Activated T-cell treated with anti-CD3 and anti-CD28 coated beads, Interleukin-2, amount 50 U/mL, for 24 hours (primary cell): ENCODE data around the gene SLC26A1.

ENCODE experiments used
- DNase-seq: peaks from one replicate; pipeline ENCODE4 v3.0.0-alpha.2; 2020
- H3K27ac Mint-ChIP-seq: 2 replicates; pipeline ENCODE4 v1.8.0; 2020; ENCODE audit warnings: mild to moderate bottlenecking, mixed read lengths
- H3K27me3 Mint-ChIP-seq: 2 replicates; pipeline ENCODE4 v1.8.0; 2020; ENCODE audit warnings: mixed read lengths
- H3K36me3 Mint-ChIP-seq: 2 replicates; pipeline ENCODE4 v1.8.0; 2020; ENCODE audit warnings: low read depth, mixed read lengths
- H3K4me1 Mint-ChIP-seq: 2 replicates; pipeline ENCODE4 v1.8.0; 2020; ENCODE audit warnings: low read depth, mixed read lengths
- H3K4me3 Mint-ChIP-seq: 2 replicates; pipeline ENCODE4 v1.8.0; 2020; ENCODE audit warnings: mild to moderate bottlenecking, moderate library complexity, mixed read lengths
- H3K9me3 Mint-ChIP-seq: 2 replicates; pipeline ENCODE4 v1.8.0; 2020; ENCODE audit warnings: mixed read lengths

Gene SLC26A1

DNA sequence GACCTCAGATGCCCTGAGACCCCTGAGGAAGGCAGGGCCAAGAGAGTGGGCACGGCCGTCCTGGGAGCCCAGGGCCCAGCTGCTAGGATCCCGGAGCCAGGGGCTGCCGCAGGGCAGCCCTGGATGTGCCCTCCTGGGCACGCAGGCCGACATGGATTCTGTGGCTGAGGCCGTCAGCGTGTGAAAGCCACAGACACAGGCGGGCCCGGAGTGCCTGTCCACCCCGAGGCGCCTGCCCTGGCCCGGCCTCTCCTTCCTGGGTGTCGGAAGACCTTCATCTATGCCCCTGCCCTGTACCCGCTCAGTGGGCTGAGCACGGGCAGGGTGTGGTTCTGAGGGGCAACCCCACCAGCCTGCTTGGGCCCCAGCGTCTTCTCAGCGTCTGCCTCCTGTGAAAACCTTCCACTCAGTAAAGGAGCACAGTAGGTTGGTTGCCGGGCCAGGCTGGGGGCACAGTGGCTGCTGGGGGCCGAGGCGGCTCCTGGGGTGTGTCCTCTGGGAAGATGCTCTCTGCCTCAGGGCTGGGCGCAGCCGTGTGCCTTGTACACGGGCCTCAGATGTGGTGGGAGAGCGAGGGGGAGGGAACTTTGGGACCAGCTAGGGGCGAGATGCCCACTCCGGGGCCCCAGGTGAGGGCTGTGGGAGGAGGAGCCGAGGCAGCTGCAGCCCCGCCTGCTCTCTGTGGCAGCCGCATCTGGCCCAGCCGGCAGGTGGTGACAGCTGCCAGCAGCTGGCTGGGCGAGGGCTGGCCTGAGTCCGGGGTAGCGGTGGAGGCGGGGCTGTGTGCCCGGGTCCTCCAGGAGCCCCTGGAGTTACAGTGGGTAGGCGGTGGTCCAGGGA is 39.0 kb upstream of the SLC26A1 start:
- H3K4me3 Mint-ChIP-seq, result no peak overlapping the region
- H3K27me3 Mint-ChIP-seq, result no peaks in the 10 kb centered on the region
- DNase-seq, result no peak
- no peaks in the 10 kb centered on the region for H3K36me3 Mint-ChIP-seq
- H3K4me1 Mint-ChIP-seq, result no peaks in the 10 kb centered on the region
- H3K9me3 Mint-ChIP-seq, result no peaks in the 10 kb centered on the region
- no peak overlapping the region for H3K27ac Mint-ChIP-seq

DNA sequence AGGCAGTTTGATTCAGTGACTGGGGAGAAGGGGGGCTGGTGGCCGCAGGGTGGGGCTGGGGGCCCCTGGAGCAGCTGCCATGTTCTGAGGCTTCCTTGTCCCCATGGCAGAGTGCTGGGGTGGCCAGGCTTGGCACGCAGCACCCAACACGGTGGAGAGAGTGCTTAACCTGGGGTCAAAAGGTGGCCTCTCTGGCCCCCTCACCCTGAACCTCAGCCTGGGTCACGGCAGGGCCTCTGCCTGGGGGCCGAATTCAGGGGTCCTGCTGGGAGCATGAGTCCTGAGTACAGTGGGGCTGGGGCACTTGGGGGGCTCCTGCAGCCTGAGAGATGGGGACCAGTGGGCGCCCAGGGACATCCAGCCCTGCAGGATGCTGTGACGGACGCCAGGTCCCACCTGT is 38.1 kb upstream of the SLC26A1 start:
- Mint-ChIP-seq H3K4me3 (no peak overlapping the region), H3K27me3 (no peaks in the 10 kb centered on the region), H3K9me3 (no peaks in the 10 kb centered on the region)

GRCh38 chr4:1030559-1030958 is 37.4 kb upstream of the SLC26A1 start:
- Mint-ChIP-seq H3K4me3 (no peak overlapping the region), H3K4me1 (peaks cover 6% of the 10 kb centered on the region), H3K9me3 (no peaks in the 10 kb centered on the region), H3K27ac (no peak overlapping the region), H3K27me3 (no peaks in the 10 kb centered on the region), H3K36me3 (peaks cover 6% of the 10 kb centered on the region)
- no peak for DNase-seq

More for the DNA sequence above, 38.1 kb upstream of the SLC26A1 start:
- no peak for DNase-seq
- no peaks in the 10 kb centered on the region for H3K36me3 Mint-ChIP-seq
- no peaks in the 10 kb centered on the region for H3K4me1 Mint-ChIP-seq
- no peak overlapping the region for H3K27ac Mint-ChIP-seq

DNA sequence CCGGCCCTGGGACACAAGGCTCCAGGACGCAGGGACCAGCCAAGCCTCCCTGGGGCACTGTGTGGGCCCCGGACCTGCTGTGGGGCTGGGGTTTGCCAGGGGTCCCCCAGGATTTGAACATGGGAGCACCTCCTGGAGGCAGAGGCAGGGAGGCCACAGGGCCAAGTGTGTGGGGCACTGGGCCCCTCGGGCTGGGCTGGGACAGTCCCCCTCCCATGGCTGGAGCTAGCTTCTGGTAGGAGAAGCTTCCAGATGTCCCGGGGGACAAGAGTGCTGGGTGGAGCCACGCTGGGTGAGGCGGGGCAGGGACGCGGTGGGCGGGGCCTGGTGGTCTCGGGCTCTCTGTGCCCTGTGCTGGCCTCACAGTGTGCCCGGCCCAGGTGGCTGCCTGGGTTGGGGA is 36.8 kb upstream of the SLC26A1 start:
- H3K4me1 Mint-ChIP-seq, result peaks cover 7% of the 10 kb centered on the region
- H3K27ac Mint-ChIP-seq, result no peak overlapping the region
- no peaks in the 10 kb centered on the region for H3K27me3 Mint-ChIP-seq
- H3K36me3 Mint-ChIP-seq, result peaks cover 11% of the 10 kb centered on the region
- no peak overlapping the region for H3K4me3 Mint-ChIP-seq
- H3K9me3 Mint-ChIP-seq, result no peaks in the 10 kb centered on the region
- DNase-seq, result no peak

GRCh38 chr4:1029529-1029928 is 36.3 kb upstream of the SLC26A1 start:
- Mint-ChIP-seq H3K9me3 (no peaks in the 10 kb centered on the region), H3K27me3 (no peaks in the 10 kb centered on the region), H3K4me3 (no peak overlapping the region), H3K27ac (no peak overlapping the region), H3K4me1 (peaks cover 7% of the 10 kb centered on the region), H3K36me3 (peaks cover 14% of the 10 kb centered on the region)
- DNase-seq, result no peak

- no peaks in the 10 kb centered on the region for H3K9me3 Mint-ChIP-seq
- H3K4me3 Mint-ChIP-seq, result no peak overlapping the region
- peaks cover 7% of the 10 kb centered on the region for H3K4me1 Mint-ChIP-seq
- DNase-seq, result no peak
- H3K27me3 Mint-ChIP-seq, result no peaks in the 10 kb centered on the region
- H3K27ac Mint-ChIP-seq, result no peak overlapping the region
- peaks cover 19% of the 10 kb centered on the region for H3K36me3 Mint-ChIP-seq
Observed at GRCh38 chr4:1028574-1029220, 35.5 kb upstream of the SLC26A1 start.

GRCh38 chr4:1027915-1028238 is 34.7 kb upstream of the SLC26A1 start:
- no peaks in the 10 kb centered on the region for H3K9me3 Mint-ChIP-seq
- no peak overlapping the region for H3K4me3 Mint-ChIP-seq
- peaks cover 20% of the 10 kb centered on the region for H3K36me3 Mint-ChIP-seq
- no peak for DNase-seq
- no peak overlapping the region for H3K27ac Mint-ChIP-seq
- no peaks in the 10 kb centered on the region for H3K27me3 Mint-ChIP-seq
- peaks cover 7% of the 10 kb centered on the region for H3K4me1 Mint-ChIP-seq

DNA sequence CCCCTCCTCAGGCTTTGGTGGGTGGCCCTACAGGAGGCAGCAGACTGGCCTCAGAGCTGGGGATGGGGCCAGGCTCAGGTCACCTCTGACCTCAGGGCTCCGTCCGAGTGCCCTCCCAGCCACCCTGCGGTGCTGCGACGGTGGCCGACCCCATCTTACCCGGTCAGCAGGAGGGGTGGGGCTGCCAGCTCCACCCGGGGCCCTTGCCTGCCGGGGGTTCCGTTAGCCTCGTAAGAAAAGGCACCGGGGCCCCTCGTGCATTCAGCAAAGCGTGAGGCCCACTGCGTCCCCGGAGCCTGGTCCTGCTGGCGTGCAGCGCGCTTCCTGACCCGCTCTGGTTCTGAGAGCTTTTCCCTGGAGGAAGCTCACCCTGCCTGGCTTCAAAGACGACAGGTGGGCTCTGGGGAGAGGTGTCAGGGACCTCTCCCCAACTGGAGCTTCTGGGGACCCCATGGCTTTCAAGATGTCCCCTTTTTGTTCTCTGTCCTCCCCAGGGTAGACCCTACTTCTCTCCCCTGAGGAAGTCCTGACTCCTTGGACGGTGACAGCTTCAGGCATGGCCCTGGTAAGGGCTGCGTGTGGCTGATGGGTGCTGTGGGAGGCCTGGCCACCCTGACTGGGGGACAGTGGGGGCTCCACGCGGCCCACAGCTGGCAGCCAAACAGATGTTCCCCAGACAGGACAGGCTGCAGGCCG is 34.2 kb upstream of the SLC26A1 start:
- H3K9me3 Mint-ChIP-seq, result no peaks in the 10 kb centered on the region
- H3K4me1 Mint-ChIP-seq, result peaks cover 7% of the 10 kb centered on the region
- no peak overlapping the region for H3K4me3 Mint-ChIP-seq
- no peak for DNase-seq
- no peak overlapping the region for H3K27ac Mint-ChIP-seq
- H3K27me3 Mint-ChIP-seq, result no peaks in the 10 kb centered on the region
- peaks cover 20% of the 10 kb centered on the region for H3K36me3 Mint-ChIP-seq

- H3K27me3 Mint-ChIP-seq, result no peaks in the 10 kb centered on the region
- no peak overlapping the region for H3K27ac Mint-ChIP-seq
- H3K9me3 Mint-ChIP-seq, result no peaks in the 10 kb centered on the region
- H3K4me1 Mint-ChIP-seq, result peaks cover 7% of the 10 kb centered on the region
- no peak overlapping the region for H3K4me3 Mint-ChIP-seq
- peaks cover 20% of the 10 kb centered on the region for H3K36me3 Mint-ChIP-seq
- peak; percentile 69 for DNase-seq
Observed at GRCh38 chr4:1026115-1026514, 32.9 kb upstream of the SLC26A1 start.

DNA sequence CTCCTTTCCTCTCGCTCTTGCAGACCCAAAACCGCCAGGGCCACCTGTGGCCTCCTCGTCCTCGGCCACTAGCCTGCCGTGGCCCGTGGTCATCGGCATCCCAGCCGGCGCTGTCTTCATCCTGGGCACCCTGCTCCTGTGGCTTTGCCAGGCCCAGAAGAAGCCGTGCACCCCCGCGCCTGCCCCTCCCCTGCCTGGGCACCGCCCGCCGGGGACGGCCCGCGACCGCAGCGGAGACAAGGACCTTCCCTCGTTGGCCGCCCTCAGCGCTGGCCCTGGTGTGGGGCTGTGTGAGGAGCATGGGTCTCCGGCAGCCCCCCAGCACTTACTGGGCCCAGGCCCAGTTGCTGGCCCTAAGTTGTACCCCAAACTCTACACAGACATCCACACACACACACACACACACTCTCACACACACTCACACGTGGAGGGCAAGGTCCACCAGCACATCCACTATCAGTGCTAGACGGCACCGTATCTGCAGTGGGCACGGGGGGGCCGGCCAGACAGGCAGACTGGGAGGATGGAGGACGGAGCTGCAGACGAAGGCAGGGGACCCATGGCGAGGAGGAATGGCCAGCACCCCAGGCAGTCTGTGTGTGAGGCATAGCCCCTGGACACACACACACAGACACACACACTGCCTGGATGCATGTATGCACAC is 31.8 kb upstream of the SLC26A1 start:
- H3K36me3 Mint-ChIP-seq, result peaks cover 20% of the 10 kb centered on the region
- H3K27ac Mint-ChIP-seq, result no peak overlapping the region
- H3K9me3 Mint-ChIP-seq, result no peaks in the 10 kb centered on the region
- H3K4me1 Mint-ChIP-seq, result peaks cover 7% of the 10 kb centered on the region
- no peaks in the 10 kb centered on the region for H3K27me3 Mint-ChIP-seq
- no peak overlapping the region for H3K4me3 Mint-ChIP-seq
- DNase-seq, result no peak

DNA sequence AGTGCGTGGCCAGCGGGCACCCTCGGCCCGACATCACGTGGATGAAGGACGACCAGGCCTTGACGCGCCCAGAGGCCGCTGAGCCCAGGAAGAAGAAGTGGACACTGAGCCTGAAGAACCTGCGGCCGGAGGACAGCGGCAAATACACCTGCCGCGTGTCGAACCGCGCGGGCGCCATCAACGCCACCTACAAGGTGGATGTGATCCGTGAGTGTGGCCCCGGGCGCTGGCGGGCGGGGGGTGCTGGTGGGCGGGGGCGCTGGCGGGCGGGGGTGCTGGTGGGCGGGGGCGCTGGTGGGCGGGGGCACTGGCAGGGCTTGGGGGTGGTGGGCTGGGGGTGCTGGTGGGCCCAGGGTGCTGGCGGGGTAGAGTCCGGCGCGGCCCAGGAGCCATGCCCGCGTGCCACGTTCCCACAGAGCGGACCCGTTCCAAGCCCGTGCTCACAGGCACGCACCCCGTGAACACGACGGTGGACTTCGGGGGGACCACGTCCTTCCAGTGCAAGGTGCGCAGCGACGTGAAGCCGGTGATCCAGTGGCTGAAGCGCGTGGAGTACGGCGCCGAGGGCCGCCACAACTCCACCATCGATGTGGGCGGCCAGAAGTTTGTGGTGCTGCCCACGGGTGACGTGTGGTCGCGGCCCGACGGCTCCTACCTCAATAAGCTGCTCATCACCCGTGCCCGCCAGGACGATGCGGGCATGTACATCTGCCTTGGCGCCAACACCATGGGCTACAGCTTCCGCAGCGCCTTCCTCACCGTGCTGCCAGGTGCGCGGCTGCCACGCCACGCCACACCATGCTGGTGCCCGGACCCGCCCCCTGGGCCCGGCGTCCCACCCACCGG is 30.9 kb upstream of the SLC26A1 start:
- Mint-ChIP-seq H3K4me1 (peaks cover 7% of the 10 kb centered on the region), H3K4me3 (no peak overlapping the region), H3K9me3 (no peaks in the 10 kb centered on the region), H3K27ac (no peak overlapping the region), H3K36me3 (peaks cover 20% of the 10 kb centered on the region), H3K27me3 (no peaks in the 10 kb centered on the region)
- DNase-seq, result no peak

DNA sequence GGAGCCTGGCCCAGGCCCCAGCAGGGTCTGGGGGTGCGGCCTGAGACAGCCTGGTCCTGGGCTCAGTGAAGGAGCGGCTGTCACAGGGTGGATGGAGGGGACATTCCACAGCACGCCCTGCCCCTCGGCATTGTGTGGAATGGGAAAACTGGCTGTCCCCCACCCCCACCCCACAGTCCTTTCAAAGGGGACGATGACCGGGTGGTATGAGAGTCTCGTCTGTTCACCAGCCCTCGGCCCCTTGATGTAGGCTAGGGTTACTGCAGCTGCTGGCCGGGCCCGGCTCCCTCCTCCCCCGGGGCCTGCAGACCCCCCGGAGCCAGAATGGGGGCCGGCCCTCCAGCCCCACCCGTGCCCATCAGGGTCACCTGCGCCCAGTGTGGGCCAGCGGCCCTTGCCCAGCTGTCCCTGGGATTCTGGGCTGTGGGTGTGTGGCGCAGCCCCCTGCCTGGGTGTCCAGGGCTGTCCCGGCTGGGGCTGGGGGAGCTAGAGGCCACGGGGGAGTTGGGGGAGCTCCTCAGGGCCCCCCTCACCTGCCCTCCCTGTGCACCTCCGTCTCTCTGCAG is 30.0 kb upstream of the SLC26A1 start:
- Mint-ChIP-seq H3K27ac (no peak overlapping the region), H3K9me3 (no peaks in the 10 kb centered on the region), H3K4me1 (peaks cover 7% of the 10 kb centered on the region), H3K4me3 (no peak overlapping the region), H3K36me3 (peaks cover 20% of the 10 kb centered on the region), H3K27me3 (no peaks in the 10 kb centered on the region)
- no peak for DNase-seq

DNA sequence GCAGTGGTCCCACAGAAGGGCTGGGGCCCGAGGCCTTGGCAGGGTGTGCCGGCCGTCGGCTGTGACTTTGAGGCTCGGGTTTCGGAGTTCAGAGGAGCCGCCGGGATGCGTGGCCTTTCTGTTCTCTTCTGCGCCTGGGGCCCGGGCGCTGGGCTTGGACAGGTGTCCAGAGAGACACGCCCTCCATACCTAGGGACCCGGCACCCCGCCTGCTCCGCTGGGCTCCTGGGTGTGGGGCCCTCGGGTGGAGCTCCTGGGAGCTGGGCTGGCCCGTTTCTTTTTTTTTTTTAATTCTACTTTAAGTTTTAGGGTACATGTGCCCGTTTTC is 29.5 kb upstream of the SLC26A1 start:
- Mint-ChIP-seq H3K9me3 (no peaks in the 10 kb centered on the region), H3K36me3 (peaks cover 20% of the 10 kb centered on the region), H3K4me1 (peaks cover 7% of the 10 kb centered on the region), H3K27me3 (no peaks in the 10 kb centered on the region), H3K4me3 (no peak overlapping the region), H3K27ac (no peak overlapping the region)
- DNase-seq, result no peak
